Measurements from ENCODE around the gene SLC39A1.
A peak's percentile ranks its signal among the peaks of the same experiment; 100 is the strongest.

GRCh38 chr1:153963030-153963849, at the start of gene SLC39A1:
- TF ChIP-seq POLR2A (IDR thresholded peaks at IDR 0.05; ENCODE audit: low read depth, low read length): peak; percentile 47
- TF ChIP-seq CTCF (IDR thresholded peaks at IDR 0.05; ENCODE audit: extremely low read depth in 1 of 2, insufficient read depth in 1 of 2, low read depth in 1 of 2, low read length in 2 of 2): no peak
- TF ChIP-seq EZH2 (IDR thresholded peaks at IDR 0.05; ENCODE audit: borderline replicate concordance, low read depth, low read length, severe bottlenecking): no peak
- TF ChIP-seq POLR2AphosphoS5 (IDR thresholded peaks at IDR 0.05; ENCODE audit: insufficient read depth, low read depth, low read length): no peak
- TF ChIP-seq JUN (IDR thresholded peaks at IDR 0.05; ENCODE audit: borderline replicate concordance, insufficient read depth, insufficient read length, low read depth): no peak
- TF ChIP-seq FOS (IDR thresholded peaks at IDR 0.05; ENCODE audit: borderline replicate concordance, insufficient read depth, low read length): no peak
- TF ChIP-seq GATA2 (IDR thresholded peaks at IDR 0.05; ENCODE audit: insufficient read depth, insufficient read length, low read depth, low read length): no peak
- no peak for TF ChIP-seq MAX (IDR thresholded peaks at IDR 0.05; ENCODE audit: insufficient read depth, insufficient read length)
